ENCODE data around the gene SPATA9.

The SPATA9 gene

GRCh38 chr5:95682891-95683290 is at the start of gene SPATA9:
Gene SPATA9, minus strand, starts transcription at chr5:95682991. Its CDS starts 137 bp downstream, at chr5:95682854.
- no peak for DNase-seq

GRCh38 chr5:95731571-95732554 is 49.1 kb upstream of the SPATA9 start:
- peak; percentile 33 for DNase-seq

- DNase-seq, result peak; percentile 51
Measured at GRCh38 chr5:95730730-95731570, 48.2 kb upstream of the SPATA9 start, which contains the start of gene RHOBTB3. Gene RHOBTB3, plus strand, starts transcription at chr5:95731336. Its CDS starts 347 bp downstream, at chr5:95731683.

- no peak for DNase-seq
Measured at GRCh38 chr5:95730011-95730700, 47.4 kb upstream of the SPATA9 start.

GRCh38 chr5:95729115-95730010 is 46.6 kb upstream of the SPATA9 start:
- DNase-seq, result no peak

GRCh38 chr5:95728494-95729114 is 45.8 kb upstream of the SPATA9 start:
- peak; percentile 18 for DNase-seq

GRCh38 chr5:95727764-95728191 is 45.0 kb upstream of the SPATA9 start:
- no peak for DNase-seq

GRCh38 chr5:95726811-95727763 is 44.3 kb upstream of the SPATA9 start:
- no peak for DNase-seq

- peak; percentile 45 for DNase-seq
Measured at GRCh38 chr5:95725937-95726810, 43.4 kb upstream of the SPATA9 start.

- no peak for DNase-seq
Measured at GRCh38 chr5:95725071-95725820, 42.5 kb upstream of the SPATA9 start.

GRCh38 chr5:95723632-95724369 is 41.0 kb upstream of the SPATA9 start:
- DNase-seq, result no peak

- no peak for DNase-seq
Measured at GRCh38 chr5:95721582-95722295, 38.9 kb upstream of the SPATA9 start.

- no peak for DNase-seq
Measured at GRCh38 chr5:95720094-95720786, 37.4 kb upstream of the SPATA9 start.

GRCh38 chr5:95718738-95719137 is 35.9 kb upstream of the SPATA9 start:
- DNase-seq, result no peak

GRCh38 chr5:95718203-95718602 is 35.4 kb upstream of the SPATA9 start:
- DNase-seq, result peak; percentile 76

- DNase-seq, result no peak
Measured at GRCh38 chr5:95717439-95717838, 34.6 kb upstream of the SPATA9 start.

All from inflammatory macrophage treated with lipopolysaccharide for 4 hours (primary cell).